ENCODE data around the gene RAD51C.

RAD51C gene

GRCh38 chr17:58691701-58692238 lies 632 bp upstream of the RAD51C start, which contains the start of gene TEX14:
Gene TEX14, minus strand, starts transcription at chr17:58692045. Its CDS starts 40,044 bp downstream, at chr17:58652001.
- H3K9me3 ChIP-seq: no peaks in the 10 kb centered on the region
- no peak for DNase-seq
- intact Hi-C loops (cut with DNase I; ENCODE audit: low total_unique reads): loop anchor here (10.0 kb wide), 1 partner anchor 167 kb away; no protein-coding TSS in a partner anchor
- no peak for TF ChIP-seq CTCF (IDR thresholded peaks at IDR 0.05)
- H3K27ac ChIP-seq: peak within 1 kb of the TSS; percentile 80 to 86
- no peaks in the 10 kb centered on the region for H3K27me3 ChIP-seq
- H3K4me1 ChIP-seq: peaks cover 0 to 17% (median 7%) of the 10 kb centered on the region in 4 donors
- H3K4me3 ChIP-seq: peak within 1 kb of the TSS; percentile 62 to 78
- peaks cover 0 to 6% (median 6%) of the 10 kb centered on the region in 3 donors for H3K36me3 ChIP-seq

- no peaks in the 10 kb centered on the region for H3K9me3 ChIP-seq
- H3K4me3 ChIP-seq: peak overlapping the region; percentile 62 to 78
- no peaks in the 10 kb centered on the region for H3K27me3 ChIP-seq
- peak overlapping the region; percentile 80 to 86 for H3K27ac ChIP-seq
- no peak for TF ChIP-seq CTCF (IDR thresholded peaks at IDR 0.05)
- H3K4me1 ChIP-seq: peaks cover 0 to 17% (median 7%) of the 10 kb centered on the region in 4 donors
- intact Hi-C loops (cut with DNase I; ENCODE audit: low total_unique reads): loop anchor here (10.0 kb wide), 1 partner anchor 168 kb away; no protein-coding TSS in a partner anchor
- no peak for DNase-seq
- peaks cover 0 to 18% (median 6%) of the 10 kb centered on the region in 3 donors for H3K36me3 ChIP-seq
These were observed 806 bp downstream of the RAD51C start for GRCh38 chr17:58693208-58693607.

GRCh38 chr17:58693751-58694150 lies 1.3 kb downstream of the RAD51C start:
- H3K36me3 ChIP-seq: peaks cover 0 to 24% (median 6%) of the 10 kb centered on the region in 3 donors
- H3K4me3 ChIP-seq: no peak overlapping the region
- H3K27me3 ChIP-seq: no peaks in the 10 kb centered on the region
- peaks cover 0 to 17% (median 7%) of the 10 kb centered on the region in 4 donors for H3K4me1 ChIP-seq
- no peak for DNase-seq
- intact Hi-C loops (cut with DNase I; ENCODE audit: low total_unique reads): loop anchor here (10.0 kb wide), 1 partner anchor 169 kb away; no protein-coding TSS in a partner anchor
- no peak overlapping the region for H3K27ac ChIP-seq
- H3K9me3 ChIP-seq: no peaks in the 10 kb centered on the region
- no peak for TF ChIP-seq CTCF (IDR thresholded peaks at IDR 0.05)

- intact Hi-C loops (cut with DNase I; ENCODE audit: low total_unique reads): loop anchor here (10.0 kb wide), 1 partner anchor 170 kb away; no protein-coding TSS in a partner anchor
- no peak for DNase-seq
- Histone ChIP-seq H3K27me3 (no peaks in the 10 kb centered on the region), H3K36me3 (peaks cover under 1 to 29% (median 8%) of the 10 kb centered on the region in 3 donors), H3K9me3 (no peaks in the 10 kb centered on the region), H3K4me1 (peaks cover 0 to 17% (median 7%) of the 10 kb centered on the region in 4 donors), H3K27ac (no peak overlapping the region), H3K4me3 (no peak overlapping the region)
- TF ChIP-seq CTCF (IDR thresholded peaks at IDR 0.05): no peak
These were observed 1.9 kb downstream of the RAD51C start for GRCh38 chr17:58694302-58694701.

- Histone ChIP-seq H3K27ac (no peak overlapping the region), H3K4me1 (peaks cover 0 to 17% (median 7%) of the 10 kb centered on the region in 4 donors), H3K36me3 (peaks cover 6 to 34% (median 13%) of the 10 kb centered on the region in 3 donors), H3K27me3 (no peaks in the 10 kb centered on the region), H3K9me3 (no peaks in the 10 kb centered on the region), H3K4me3 (no peak overlapping the region)
- TF ChIP-seq CTCF (IDR thresholded peaks at IDR 0.05): no peak
- DNase-seq: no peak
- intact Hi-C loops (cut with DNase I; ENCODE audit: low total_unique reads): loop anchor here (10.0 kb wide), 1 partner anchor 170 kb away; no protein-coding TSS in a partner anchor
These were observed 2.4 kb downstream of the RAD51C start for GRCh38 chr17:58694826-58695225.
